Liver (tissue), 9 donors: Measurements from ENCODE around the gene S100A16. TPM values are rescaled to one million over a fixed set of nuclear protein-coding genes. Genes with fewer than 3 reads are reported as not detected.

Source experiments
- DNase-seq: peaks from one replicate; pipeline ENCODE4 v3.0.0-alpha.2; 2017; ENCODE audit warnings: low spot score
- H3K27ac ChIP-seq, 2 donors: one replicate each; pipeline ENCODE4 v1.7.0; 2013; ENCODE audit warnings: inconsistent platforms in 2 of 2, low read length in 2 of 2, control low read depth in 1 of 2, low read depth in 1 of 2, mild to moderate bottlenecking in 1 of 2
- H3K27me3 ChIP-seq, 4 donors: one replicate each; pipeline versions ENCODE4 v1.6.1 to v1.7.0; 2013; ENCODE audit warnings: low read length in 3 of 4, inconsistent platforms in 1 of 4, mild to moderate bottlenecking in 1 of 4, moderate library complexity in 1 of 4; ENCODE audit not compliant: control insufficient read depth in 4 of 4, insufficient read depth in 4 of 4
- H3K36me3 ChIP-seq, 4 donors: one replicate each; pipeline versions ENCODE4 v1.6.1 to v1.7.0; 2013; ENCODE audit warnings: low read length in 3 of 4, mild to moderate bottlenecking in 3 of 4, low read depth in 1 of 4, moderate library complexity in 1 of 4; ENCODE audit not compliant: control insufficient read depth in 4 of 4, insufficient read depth in 3 of 4
- H3K4me1 ChIP-seq, 4 donors: one replicate each; pipeline versions ENCODE4 v1.6.1 to v1.7.0; 2013; ENCODE audit warnings: low read length in 3 of 4, mild to moderate bottlenecking in 3 of 4, moderate library complexity in 1 of 4; ENCODE audit not compliant: control insufficient read depth in 4 of 4, insufficient read depth in 4 of 4
- H3K4me3 ChIP-seq, 3 donors: one replicate each; pipeline versions ENCODE4 v1.6.1 to v1.7.0; 2013; ENCODE audit warnings: low read length in 3 of 3, control low read depth in 1 of 3, low read depth in 1 of 3, mild to moderate bottlenecking in 1 of 3
- H3K9ac ChIP-seq, 2 donors: one replicate each; pipeline ENCODE4 v1.7.0; 2013; ENCODE audit warnings: low read length in 2 of 2, mild to moderate bottlenecking in 2 of 2, moderate library complexity in 2 of 2, control low read depth in 1 of 2, low read depth in 1 of 2
- H3K9me3 ChIP-seq, 4 donors: one replicate each; pipeline versions ENCODE4 v1.6.1 to v1.7.0; 2013; ENCODE audit warnings: low read length in 3 of 4; ENCODE audit not compliant: control insufficient read depth in 4 of 4
- EGR1 ChIP-seq, 2 donors: IDR thresholded peaks; 2 replicates each; pipeline ENCODE4 v1.6.1; 2016 to 2018; ENCODE audit warnings: antibody characterized with exemption in 2 of 2, low read depth in 2 of 2
- FOXA1 ChIP-seq: IDR thresholded peaks from 2 replicates; pipeline ENCODE4 v1.6.1; 2016; ENCODE audit warnings: antibody characterized with exemption
- FOXA2 ChIP-seq: IDR thresholded peaks from 2 replicates; pipeline ENCODE4 v1.6.1; 2016; ENCODE audit warnings: antibody characterized with exemption
- HNF4A ChIP-seq, 2 donors: conservative IDR thresholded peaks; 2 replicates each; pipeline ENCODE4 v1.6.1; 2016; ENCODE audit warnings: antibody characterized with exemption in 2 of 2, mild to moderate bottlenecking in 2 of 2
- HNF4G ChIP-seq: IDR thresholded peaks from 2 replicates; pipeline ENCODE4 v1.6.1; 2016; ENCODE audit warnings: antibody characterized with exemption
- NR2F2 ChIP-seq: IDR thresholded peaks from 2 replicates; pipeline ENCODE4 v1.6.1; 2016; ENCODE audit warnings: antibody characterized with exemption
- RAD21 ChIP-seq, 2 donors: IDR thresholded peaks; 2 replicates each; pipeline ENCODE4 v1.6.1; 2016; ENCODE audit warnings: antibody characterized with exemption in 2 of 2, mild to moderate bottlenecking in 2 of 2
- SP1 ChIP-seq: IDR thresholded peaks from 2 replicates; pipeline ENCODE4 v1.6.1; 2018; ENCODE audit warnings: antibody characterized with exemption, mild to moderate bottlenecking
- TAF1 ChIP-seq: conservative IDR thresholded peaks from 2 replicates; pipeline ENCODE4 v1.6.1; 2016; ENCODE audit warnings: antibody characterized with exemption, mild to moderate bottlenecking
- WGBS: extraction: QIAGEN DNeasy Blood & Tissue Kit; methylation state at CpG from one replicate; pipeline ENCODE4 v1.1.7; 2013; 5-methylcytosine and 5-hydroxymethylcytosine counted together
- polyA plus RNA-seq, 2 donors: library from polyadenylated mRNA; stranded (reverse) in 1 of 2; unstranded in 1 of 2; fragments of 200-250 nt in 1 of 2; fragments of >200 nt in 1 of 2; fragmentation: Nextera tagmentation in 1 of 2; extraction: Ambion mirVana in 1 of 2; gene quantifications; one replicate each; pipeline versions ENCODE4 v1.2.1 to v1.2.3, GENCODE V29; 2013 to 2015
- total RNA-seq, 2 donors: library from RNA; depleted of rRNA; stranded (reverse); fragments of >200 nt; gene quantifications; one replicate each; pipeline ENCODE4 v1.2.3, GENCODE V29; 2014
- TF ChIP-seq, protein P1 (sequence below): IDR thresholded peaks from 2 replicates; pipeline ENCODE4 v1.6.1; 2016; ENCODE audit warnings: antibody characterized with exemption
- TF ChIP-seq, protein P2 (sequence below): IDR thresholded peaks from 2 replicates; pipeline ENCODE4 v1.6.1; 2016; ENCODE audit warnings: antibody characterized with exemption
- TF ChIP-seq, protein P3 (sequence below): IDR thresholded peaks from 2 replicates; pipeline ENCODE4 v1.6.1; 2016; ENCODE audit warnings: antibody characterized with exemption
- TF ChIP-seq, protein P4 (sequence below): IDR thresholded peaks from 2 replicates; pipeline ENCODE4 v1.6.1; 2016; ENCODE audit warnings: antibody characterized with exemption, mild to moderate bottlenecking
- TF ChIP-seq, protein P5 (sequence below): fragments of 150-350 bp; IDR thresholded peaks from 2 replicates; pipeline ENCODE4 v1.5.1; 2017; ENCODE audit warnings: improper control_type of control experiment, low read depth, low read length; ENCODE audit not compliant: missing input control
- donor health status: healthy.
- donor health status: healthy.
- donor health status: healthy.
- donor health status: healthy.
- donor health status: healthy.

S100A16 gene
- total and polyA plus RNA-seq, 4 donors = 27.3 to 142 (median 81.8) TPM

DNA sequence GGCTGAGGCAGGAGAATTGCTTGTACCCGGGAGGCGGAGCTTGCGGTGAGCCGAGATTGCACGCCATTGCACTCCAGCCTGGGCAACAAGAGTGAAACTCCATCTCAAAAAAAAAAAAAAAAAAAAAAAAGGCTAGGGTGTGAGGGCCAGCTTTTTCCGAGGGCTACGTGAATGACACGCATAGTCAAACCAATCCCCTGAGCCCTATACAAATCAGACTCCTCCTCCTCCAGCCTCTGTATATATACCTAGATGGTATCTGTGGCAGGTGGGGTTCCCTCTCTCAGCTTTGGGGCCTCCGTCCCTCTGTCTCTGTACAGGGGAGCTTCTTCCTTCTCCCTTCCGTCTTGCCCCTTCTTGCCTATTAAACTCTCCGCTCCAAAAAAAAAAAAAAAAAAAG, 6.7 kb downstream of the S100A16 start:
- no peak overlapping the region for H3K4me3 ChIP-seq
- H3K36me3 ChIP-seq = peaks cover 0 to 10% (median 5%) of the 10 kb centered on the region in 4 donors
- no peaks in the 10 kb centered on the region for H3K27me3 ChIP-seq
- H3K9ac ChIP-seq = no peak overlapping the region
- TF ChIP-seq, protein P1, sequence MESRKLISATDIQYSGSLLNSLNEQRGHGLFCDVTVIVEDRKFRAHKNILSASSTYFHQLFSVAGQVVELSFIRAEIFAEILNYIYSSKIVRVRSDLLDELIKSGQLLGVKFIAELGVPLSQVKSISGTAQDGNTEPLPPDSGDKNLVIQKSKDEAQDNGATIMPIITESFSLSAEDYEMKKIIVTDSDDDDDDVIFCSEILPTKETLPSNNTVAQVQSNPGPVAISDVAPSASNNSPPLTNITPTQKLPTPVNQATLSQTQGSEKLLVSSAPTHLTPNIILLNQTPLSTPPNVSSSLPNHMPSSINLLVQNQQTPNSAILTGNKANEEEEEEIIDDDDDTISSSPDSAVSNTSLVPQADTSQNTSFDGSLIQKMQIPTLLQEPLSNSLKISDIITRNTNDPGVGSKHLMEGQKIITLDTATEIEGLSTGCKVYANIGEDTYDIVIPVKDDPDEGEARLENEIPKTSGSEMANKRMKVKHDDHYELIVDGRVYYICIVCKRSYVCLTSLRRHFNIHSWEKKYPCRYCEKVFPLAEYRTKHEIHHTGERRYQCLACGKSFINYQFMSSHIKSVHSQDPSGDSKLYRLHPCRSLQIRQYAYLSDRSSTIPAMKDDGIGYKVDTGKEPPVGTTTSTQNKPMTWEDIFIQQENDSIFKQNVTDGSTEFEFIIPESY = no peak
- TF ChIP-seq, protein P2, sequence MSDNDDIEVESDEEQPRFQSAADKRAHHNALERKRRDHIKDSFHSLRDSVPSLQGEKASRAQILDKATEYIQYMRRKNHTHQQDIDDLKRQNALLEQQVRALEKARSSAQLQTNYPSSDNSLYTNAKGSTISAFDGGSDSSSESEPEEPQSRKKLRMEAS = no peak
- TF ChIP-seq HNF4A (conservative IDR thresholded peaks at IDR 0.05) (no peak), FOXA1 (no peak), RAD21 (IDR thresholded peaks at IDR 0.05) (no peak)
- TF ChIP-seq, protein P3, sequence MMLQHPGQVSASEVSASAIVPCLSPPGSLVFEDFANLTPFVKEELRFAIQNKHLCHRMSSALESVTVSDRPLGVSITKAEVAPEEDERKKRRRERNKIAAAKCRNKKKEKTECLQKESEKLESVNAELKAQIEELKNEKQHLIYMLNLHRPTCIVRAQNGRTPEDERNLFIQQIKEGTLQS = no peak
- TF ChIP-seq, protein P4, sequence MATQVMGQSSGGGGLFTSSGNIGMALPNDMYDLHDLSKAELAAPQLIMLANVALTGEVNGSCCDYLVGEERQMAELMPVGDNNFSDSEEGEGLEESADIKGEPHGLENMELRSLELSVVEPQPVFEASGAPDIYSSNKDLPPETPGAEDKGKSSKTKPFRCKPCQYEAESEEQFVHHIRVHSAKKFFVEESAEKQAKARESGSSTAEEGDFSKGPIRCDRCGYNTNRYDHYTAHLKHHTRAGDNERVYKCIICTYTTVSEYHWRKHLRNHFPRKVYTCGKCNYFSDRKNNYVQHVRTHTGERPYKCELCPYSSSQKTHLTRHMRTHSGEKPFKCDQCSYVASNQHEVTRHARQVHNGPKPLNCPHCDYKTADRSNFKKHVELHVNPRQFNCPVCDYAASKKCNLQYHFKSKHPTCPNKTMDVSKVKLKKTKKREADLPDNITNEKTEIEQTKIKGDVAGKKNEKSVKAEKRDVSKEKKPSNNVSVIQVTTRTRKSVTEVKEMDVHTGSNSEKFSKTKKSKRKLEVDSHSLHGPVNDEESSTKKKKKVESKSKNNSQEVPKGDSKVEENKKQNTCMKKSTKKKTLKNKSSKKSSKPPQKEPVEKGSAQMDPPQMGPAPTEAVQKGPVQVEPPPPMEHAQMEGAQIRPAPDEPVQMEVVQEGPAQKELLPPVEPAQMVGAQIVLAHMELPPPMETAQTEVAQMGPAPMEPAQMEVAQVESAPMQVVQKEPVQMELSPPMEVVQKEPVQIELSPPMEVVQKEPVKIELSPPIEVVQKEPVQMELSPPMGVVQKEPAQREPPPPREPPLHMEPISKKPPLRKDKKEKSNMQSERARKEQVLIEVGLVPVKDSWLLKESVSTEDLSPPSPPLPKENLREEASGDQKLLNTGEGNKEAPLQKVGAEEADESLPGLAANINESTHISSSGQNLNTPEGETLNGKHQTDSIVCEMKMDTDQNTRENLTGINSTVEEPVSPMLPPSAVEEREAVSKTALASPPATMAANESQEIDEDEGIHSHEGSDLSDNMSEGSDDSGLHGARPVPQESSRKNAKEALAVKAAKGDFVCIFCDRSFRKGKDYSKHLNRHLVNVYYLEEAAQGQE = no peak
- TF ChIP-seq, protein P5, sequence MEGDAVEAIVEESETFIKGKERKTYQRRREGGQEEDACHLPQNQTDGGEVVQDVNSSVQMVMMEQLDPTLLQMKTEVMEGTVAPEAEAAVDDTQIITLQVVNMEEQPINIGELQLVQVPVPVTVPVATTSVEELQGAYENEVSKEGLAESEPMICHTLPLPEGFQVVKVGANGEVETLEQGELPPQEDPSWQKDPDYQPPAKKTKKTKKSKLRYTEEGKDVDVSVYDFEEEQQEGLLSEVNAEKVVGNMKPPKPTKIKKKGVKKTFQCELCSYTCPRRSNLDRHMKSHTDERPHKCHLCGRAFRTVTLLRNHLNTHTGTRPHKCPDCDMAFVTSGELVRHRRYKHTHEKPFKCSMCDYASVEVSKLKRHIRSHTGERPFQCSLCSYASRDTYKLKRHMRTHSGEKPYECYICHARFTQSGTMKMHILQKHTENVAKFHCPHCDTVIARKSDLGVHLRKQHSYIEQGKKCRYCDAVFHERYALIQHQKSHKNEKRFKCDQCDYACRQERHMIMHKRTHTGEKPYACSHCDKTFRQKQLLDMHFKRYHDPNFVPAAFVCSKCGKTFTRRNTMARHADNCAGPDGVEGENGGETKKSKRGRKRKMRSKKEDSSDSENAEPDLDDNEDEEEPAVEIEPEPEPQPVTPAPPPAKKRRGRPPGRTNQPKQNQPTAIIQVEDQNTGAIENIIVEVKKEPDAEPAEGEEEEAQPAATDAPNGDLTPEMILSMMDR = no peak
- no peak for DNase-seq
- H3K9me3 ChIP-seq = no peaks in the 10 kb centered on the region
- peaks cover 7 to 26% (median 21%) of the 10 kb centered on the region in 4 donors for H3K4me1 ChIP-seq
- no peak overlapping the region for H3K27ac ChIP-seq
- WGBS = 95% methylated on average over 11 of the region's 11 CpGs

DNA sequence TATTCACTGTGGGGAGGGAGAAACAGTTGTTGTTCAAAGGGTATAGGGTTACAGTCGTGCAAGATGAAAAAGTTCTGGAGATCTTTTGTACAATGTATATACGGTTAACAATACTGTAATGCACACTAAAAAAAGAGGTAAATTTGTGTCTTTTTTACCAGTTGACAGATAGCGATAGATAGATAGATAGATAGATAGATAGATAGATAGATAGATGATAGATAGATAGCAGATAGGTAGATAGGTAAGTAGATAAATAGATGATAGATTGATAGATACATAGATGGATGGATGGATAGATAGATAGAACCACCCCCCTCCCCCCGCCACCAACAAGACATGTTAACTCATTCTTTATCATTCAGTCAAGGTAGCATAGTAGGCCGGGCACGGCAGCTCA, 10.2 kb downstream of the S100A16 start:
- Histone ChIP-seq H3K27me3 (no peaks in the 10 kb centered on the region), H3K4me3 (no peak overlapping the region), H3K27ac (no peak overlapping the region), H3K4me1 (no peaks in the 10 kb centered on the region), H3K9me3 (no peaks in the 10 kb centered on the region), H3K36me3 (peaks cover 0 to 10% (median 5%) of the 10 kb centered on the region in 4 donors), H3K9ac (no peak overlapping the region)
- WGBS = 93% methylated on average over 6 of the region's 6 CpGs
- TF ChIP-seq FOXA2 = no peak
- no peak for TF ChIP-seq EGR1 (IDR thresholded peaks at IDR 0.05; ENCODE audit: low read depth in 2 of 2)
- no peak for TF ChIP-seq SP1
- TF ChIP-seq, protein P3 = no peak
- TF ChIP-seq NR2F2 = no peak
- no peak for TF ChIP-seq HNF4G
- TF ChIP-seq TAF1 = no peak
- TF ChIP-seq, protein P2 = no peak
- no peak for DNase-seq
